HG03196 (cell line): ENCODE data around the gene ELP5.
A peak's percentile ranks its signal among the peaks of the same experiment; 100 is the strongest.
"Not testable (repeated sequence)": the region's sequence is repeated elsewhere in the genome, so short reads cannot be mapped to it uniquely, and the experiment has no call there.

Experiments
- ATAC-seq: cut with Tn5 transposase; IDR thresholded peaks from one replicate; pipeline ENCODE4 v1.9.1; 2021; ENCODE audit not compliant: unreplicated experiment

ELP5 gene

GRCh38 chr17:7235693-7236665, 16.0 kb upstream of the ELP5 start:
- no peak for ATAC-seq

DNA sequence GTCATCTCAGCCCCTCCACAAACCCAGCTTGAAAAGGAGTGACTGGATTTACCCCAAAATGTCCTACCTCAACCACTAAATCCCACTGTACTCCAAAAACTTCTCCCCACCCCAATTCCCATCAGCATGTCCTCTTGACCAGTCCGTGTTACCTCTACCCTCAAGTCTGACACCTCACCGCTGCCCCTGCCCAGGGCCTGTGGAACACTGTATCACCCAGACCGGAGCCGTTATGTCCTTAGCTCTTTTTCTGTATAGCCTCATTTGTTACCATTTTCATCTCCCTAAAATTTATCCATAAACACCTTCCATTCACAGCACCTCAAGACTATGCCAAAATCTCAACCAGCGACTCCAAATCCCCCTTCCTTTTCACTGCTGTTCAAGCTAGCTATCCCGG, 15.2 kb upstream of the ELP5 start:
- no peak for ATAC-seq

GRCh38 chr17:7237266-7237760, 14.7 kb upstream of the ELP5 start:
- no peak for ATAC-seq

GRCh38 chr17:7237761-7238419, 14.1 kb upstream of the ELP5 start:
- ATAC-seq = no peak

DNA sequence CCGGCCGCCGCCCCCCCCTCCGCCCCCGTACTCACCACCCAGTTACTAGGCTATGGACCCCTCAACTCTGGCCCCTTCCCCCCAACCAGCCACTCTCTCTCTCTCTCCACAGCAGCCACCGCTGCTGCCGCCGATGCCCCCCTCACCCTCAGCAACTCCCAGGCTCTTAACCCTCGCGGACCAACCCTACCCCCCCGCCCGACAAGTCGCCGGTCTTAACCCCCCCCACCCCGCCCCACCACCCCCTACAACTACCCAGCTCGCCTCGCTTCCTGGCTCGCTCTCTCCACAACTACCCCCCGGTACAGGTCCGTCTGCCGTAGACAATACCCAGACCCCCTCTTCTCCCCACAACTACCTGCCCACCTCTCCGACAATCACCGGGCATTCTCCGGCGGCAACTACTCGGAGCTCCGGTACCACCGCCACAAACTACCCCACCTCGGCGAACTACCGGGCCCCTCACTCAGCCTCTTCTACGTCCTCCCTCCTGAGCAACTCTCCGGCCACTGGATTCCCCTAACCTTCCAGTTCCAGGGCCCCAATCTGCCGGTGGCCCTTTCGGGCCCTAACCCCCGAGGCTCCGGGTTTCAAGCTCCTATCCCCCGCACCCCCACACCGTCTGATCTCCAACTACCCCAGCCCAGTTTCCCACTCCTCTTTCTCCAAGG, 13.5 kb upstream of the ELP5 start:
- no peak for ATAC-seq

GRCh38 chr17:7239091-7240027, 12.7 kb upstream of the ELP5 start, which contains the start of gene PHF23:
Gene PHF23, minus strand, starts transcription at chr17:7239457. Its CDS starts 178 bp downstream, at chr17:7239279.
- peak; percentile 51 for ATAC-seq

- ATAC-seq = no peak
These were observed 11.6 kb upstream of the ELP5 start for GRCh38 chr17:7240375-7240774.

GRCh38 chr17:7241090-7241733, 10.8 kb upstream of the ELP5 start:
- ATAC-seq = no peak

DNA sequence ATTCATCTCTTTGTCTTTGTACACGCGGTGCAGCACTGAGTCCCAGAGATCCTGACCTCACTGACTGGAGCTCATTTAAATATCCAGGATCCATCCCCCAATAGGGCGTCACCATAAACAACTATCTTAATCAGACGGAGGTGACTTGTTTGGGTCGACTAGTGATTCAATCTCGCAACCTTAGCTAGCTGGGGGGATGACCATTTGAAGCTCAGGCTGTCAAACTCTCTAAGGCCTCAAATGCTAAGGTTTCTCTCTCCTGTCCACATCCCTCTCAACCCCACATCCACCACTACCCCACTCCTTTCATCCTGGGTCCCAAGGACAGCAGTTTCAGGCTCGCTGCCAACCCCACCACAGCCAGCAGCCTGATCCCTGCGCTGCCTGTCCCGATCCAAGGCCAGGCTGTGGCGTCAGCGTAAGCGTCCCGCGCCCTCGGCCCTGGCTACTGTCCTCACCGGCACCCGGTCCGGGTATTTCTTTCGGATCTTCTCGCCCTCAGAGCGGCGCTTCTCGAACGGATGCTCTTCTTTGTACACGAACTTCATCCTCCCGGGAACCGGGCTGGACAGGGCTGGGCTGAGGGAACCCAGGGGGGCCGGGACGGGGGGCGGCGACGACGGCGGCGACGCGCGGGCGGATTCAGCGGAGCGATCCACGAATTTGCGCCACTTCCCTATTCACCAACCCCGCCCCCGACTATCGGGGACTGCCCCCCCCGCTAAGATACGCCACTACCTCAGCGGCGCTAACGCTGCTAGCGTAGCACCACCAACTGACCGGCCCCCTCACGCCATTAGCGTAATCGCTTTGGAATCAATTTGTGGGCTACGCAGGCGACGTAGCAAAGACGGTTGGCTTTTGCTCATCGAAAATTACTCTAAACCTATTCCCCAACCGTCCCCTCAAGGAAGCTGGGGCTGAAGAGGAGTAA, 10.0 kb upstream of the ELP5 start, which contains the start of gene GABARAP:
GABARAP (minus strand) TSS at position 667 of the 934 bp plus-strand sequence; CDS start at position 548, 119 bp downstream.
- peak; percentile 37 for ATAC-seq

DNA sequence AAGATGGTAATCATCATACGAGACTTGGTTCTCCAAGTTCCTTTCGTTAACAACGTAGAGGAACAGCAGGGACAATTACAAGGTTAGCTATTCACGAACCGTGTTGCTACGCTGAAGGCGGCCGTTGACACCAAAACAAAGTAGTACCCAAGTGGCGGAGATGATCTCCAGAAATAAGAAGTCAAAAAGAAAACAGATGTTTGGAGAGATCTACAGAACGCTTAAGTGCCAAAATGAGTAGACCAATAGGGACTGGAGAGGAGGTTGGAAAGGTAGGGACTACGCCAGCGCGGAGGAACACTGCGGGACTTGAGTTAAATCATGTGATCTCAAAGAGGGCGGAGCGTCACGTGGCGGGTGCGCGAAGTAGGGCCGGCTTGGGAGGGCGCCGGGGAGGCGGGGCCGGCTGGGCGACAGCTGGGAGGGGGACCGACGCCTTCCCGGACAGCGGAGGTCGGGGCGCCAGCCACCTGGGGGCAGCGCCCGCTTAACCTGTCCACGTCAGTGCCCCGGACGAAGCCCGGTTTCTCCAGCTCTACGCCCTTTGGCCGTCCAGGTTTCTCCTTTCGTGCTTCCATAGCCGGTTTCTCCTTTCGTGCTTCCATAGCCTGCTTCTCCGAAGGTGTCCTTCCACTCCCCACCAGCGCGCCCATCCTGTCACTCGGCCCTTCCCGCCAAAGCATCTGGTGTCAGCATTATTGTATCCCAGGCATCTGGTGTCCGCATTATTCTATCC, 9.1 kb upstream of the ELP5 start:
- peak; percentile 40 for ATAC-seq

DNA sequence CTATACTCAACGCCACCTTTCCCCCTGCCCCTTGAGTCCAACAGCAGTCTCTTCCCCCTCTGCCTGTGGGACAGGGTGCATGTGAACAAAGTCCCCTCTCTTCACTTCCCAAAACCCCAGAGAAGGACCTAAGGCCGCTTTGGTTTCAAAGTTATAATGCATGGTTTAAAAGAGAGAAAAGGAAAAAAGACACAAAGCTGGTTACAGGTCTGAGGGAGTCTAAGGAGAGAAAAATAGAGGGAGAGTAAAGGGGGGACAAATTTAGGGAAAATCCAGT, 8.6 kb upstream of the ELP5 start:
- ATAC-seq = no peak

GRCh38 chr17:7243838-7244237, 8.2 kb upstream of the ELP5 start:
- ATAC-seq = not testable (repeated sequence)

GRCh38 chr17:7246779-7247178, 5.2 kb upstream of the ELP5 start:
- ATAC-seq = no peak

DNA sequence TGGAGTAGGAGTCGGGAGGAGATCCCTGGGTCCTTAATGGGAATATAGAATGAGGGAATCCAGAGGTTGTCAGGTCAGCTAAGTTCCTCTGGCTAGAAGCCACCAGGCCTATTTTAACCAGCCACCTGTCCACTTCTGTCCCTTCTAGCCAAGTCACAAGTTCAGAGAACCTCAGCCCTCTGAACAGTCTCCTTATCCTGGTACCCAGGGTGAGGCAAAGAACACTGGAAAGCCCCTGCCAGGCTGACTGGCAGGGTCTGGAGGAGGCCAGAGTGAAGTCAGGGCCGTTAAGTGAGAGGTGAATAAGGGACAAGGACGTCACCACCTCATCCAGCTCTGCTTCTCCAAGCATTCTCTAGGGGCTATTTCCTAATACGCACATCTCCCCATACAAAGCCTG, 3.2 kb upstream of the ELP5 start:
- no peak for ATAC-seq

GRCh38 chr17:7249214-7249613, 2.8 kb upstream of the ELP5 start:
- ATAC-seq = no peak

DNA sequence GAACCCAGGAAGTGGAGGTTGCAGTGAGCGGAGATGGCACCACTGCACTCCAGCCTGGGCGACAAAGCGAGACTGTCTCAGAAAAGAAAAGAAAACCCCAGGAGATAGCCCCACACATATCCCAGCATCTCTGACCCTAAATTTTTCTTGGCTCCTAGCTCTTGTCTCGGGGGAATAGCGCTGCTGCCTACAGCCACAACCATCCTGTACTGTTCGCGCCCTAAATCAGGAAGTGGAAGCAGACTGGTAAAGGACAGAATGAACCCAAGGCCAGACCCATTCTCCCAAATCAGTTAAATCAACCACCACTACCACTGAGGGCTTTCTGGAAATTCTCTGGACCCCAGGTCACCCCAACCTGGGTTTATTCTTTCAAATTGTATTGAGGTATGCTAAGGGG, 2.2 kb upstream of the ELP5 start:
- ATAC-seq = no peak

DNA sequence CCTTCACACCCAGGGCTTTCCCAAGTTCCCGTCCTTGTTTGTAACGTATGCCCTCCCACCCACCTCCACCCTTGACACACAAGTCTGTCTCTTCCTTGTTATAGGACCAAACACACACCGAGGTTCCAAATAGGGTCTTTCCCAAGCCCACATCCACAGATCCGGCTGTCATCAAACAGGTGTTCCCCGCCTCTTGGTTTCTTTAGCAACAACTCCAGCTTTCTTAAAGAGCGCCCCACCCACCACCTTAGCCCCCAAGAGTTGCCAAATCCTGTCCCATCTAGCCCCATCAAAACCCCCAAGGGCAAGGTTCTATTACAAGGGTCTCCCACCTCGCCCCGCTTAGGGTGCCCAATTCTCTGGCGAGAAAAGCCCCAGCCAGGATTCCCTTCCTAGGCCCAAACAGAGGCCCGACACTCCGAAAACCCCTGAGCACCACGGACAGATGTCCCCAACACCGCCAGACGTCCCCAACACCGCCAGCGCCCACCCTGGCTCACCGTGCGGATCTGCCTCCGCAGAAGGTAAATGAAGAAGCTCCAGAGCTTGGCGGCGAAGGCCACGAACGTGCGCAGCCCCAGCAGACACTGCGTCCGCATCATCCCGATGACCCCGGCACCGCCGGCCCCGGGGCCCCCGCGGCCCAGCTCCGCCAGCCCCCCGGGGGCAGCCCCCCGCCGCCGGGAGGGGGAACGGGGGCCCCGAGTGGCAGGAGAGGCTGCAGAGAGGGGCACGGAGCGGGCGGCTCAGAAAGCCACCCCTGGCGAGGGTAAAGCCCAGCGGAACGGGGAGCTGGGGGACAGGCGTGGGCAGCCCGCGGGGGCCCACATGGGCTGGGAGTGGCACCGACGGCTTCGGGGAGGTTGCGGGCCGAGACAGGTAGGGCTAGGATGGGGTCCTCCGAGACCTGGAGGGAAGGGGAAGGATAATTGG, 1.1 kb upstream of the ELP5 start:
- no peak for ATAC-seq
